Urothelium cell line (cell line): ENCODE results near the gene CNGA1.
A peak's percentile ranks its signal among the peaks of the same experiment; 100 is the strongest.
"Not testable (repeated sequence)": the region's sequence is repeated elsewhere in the genome, so short reads cannot be mapped to it uniquely, and the experiment has no call there.

Source experiments
- DNase-seq: peaks from one replicate; pipeline ENCODE4 v3.0.0; 2011; ENCODE audit warnings: low spot score, mixed read lengths
- FAIRE-seq: peaks from 2 replicates; lab custom pipeline; 2011; peaks lifted over from hg19 to GRCh38; lab: Jason Lieb, UNC

The CNGA1 gene

GRCh38 chr4:47974566-47974965 is 41.9 kb downstream of the CNGA1 start:
- DNase-seq = no peak
- no peak for FAIRE-seq

GRCh38 chr4:47972721-47973120 is 43.8 kb downstream of the CNGA1 start:
- no peak for DNase-seq
- no peak for FAIRE-seq

GRCh38 chr4:47972181-47972580 is 44.3 kb downstream of the CNGA1 start:
- DNase-seq = no peak

GRCh38 chr4:47968847-47969246 is 47.6 kb downstream of the CNGA1 start:
- DNase-seq = no peak
- no peak for FAIRE-seq

More at GRCh38 chr4:47972181-47972580, 44.3 kb downstream of the CNGA1 start:
- FAIRE-seq = no peak

GRCh38 chr4:47954677-47955076 is 61.8 kb downstream of the CNGA1 start:
- DNase-seq = no peak
- no peak for FAIRE-seq

- FAIRE-seq = no peak
These were observed 62.2 kb downstream of the CNGA1 start for GRCh38 chr4:47954245-47954644.

GRCh38 chr4:47945930-47946726 is 70.4 kb downstream of the CNGA1 start:
- peak; percentile 5 for FAIRE-seq

More at GRCh38 chr4:47954245-47954644, 62.2 kb downstream of the CNGA1 start:
- no peak for DNase-seq

GRCh38 chr4:47942081-47942819 is 74.2 kb downstream of the CNGA1 start:
- FAIRE-seq (no peak), DNase-seq (no peak)

More at GRCh38 chr4:47945930-47946726, 70.4 kb downstream of the CNGA1 start:
- no peak for DNase-seq

- DNase-seq (no peak), FAIRE-seq (peak; percentile 32)
These were observed 77.0 kb downstream of the CNGA1 start for GRCh38 chr4:47939456-47939855.

- no peak for FAIRE-seq
- no peak for DNase-seq
These were observed 80.1 kb downstream of the CNGA1 start for GRCh38 chr4:47936336-47936735.

- peak; percentile 38 for DNase-seq
- no peak for FAIRE-seq
These were observed 82.6 kb downstream of the CNGA1 start for GRCh38 chr4:47933840-47934239.

- FAIRE-seq (peak; percentile 23), DNase-seq (peak; percentile 44)
These were observed 85.3 kb downstream of the CNGA1 start for GRCh38 chr4:47930971-47931804.

- FAIRE-seq = no peak
These were observed 86.7 kb downstream of the CNGA1 start for GRCh38 chr4:47929682-47930201.

GRCh38 chr4:47926667-47927258 is 89.7 kb downstream of the CNGA1 start:
- DNase-seq (peak; percentile 67), FAIRE-seq (peak; percentile 95)

More at GRCh38 chr4:47929682-47930201, 86.7 kb downstream of the CNGA1 start:
- no peak for DNase-seq

- DNase-seq, FAIRE-seq: not testable (repeated sequence)
These were observed 93.2 kb downstream of the CNGA1 start for GRCh38 chr4:47923261-47923608.

GRCh38 chr4:47922436-47923260 is 93.8 kb downstream of the CNGA1 start:
- DNase-seq = not testable (repeated sequence)
- FAIRE-seq = peak; percentile 37

- not testable (repeated sequence) for FAIRE-seq, DNase-seq
These were observed 99.3 kb downstream of the CNGA1 start for GRCh38 chr4:47917163-47917562.

- FAIRE-seq (no peak), DNase-seq (no peak)
These were observed 101.1 kb downstream of the CNGA1 start for GRCh38 chr4:47915378-47915777.

- no peak for FAIRE-seq
- no peak for DNase-seq
These were observed 101.6 kb downstream of the CNGA1 start for GRCh38 chr4:47914926-47915237.
